Spleen (tissue), 13 donors: Measurements from ENCODE around the gene GOLGA8R. TPM values are rescaled to one million over a fixed set of nuclear protein-coding genes. Genes with fewer than 3 reads are reported as not detected.
"Not testable (repeated sequence)": the region's sequence is repeated elsewhere in the genome, so short reads cannot be mapped to it uniquely, and the experiment has no call there.

ENCODE experiments used
- DNase-seq: peaks from one replicate; pipeline ENCODE4 v3.0.0-alpha.2; 2020
- H3K27ac ChIP-seq, 8 donors: fragments of 200-600 bp; sonication (generic) in 7 of 8; 1 replicate in 4 of 8; 2 replicates in 4 of 8; pipeline versions ENCODE4 v1.5.0 to v1.8.0; 2016 to 2021; ENCODE audit warnings: inconsistent platforms in 4 of 8, mild to moderate bottlenecking in 4 of 8, moderate library complexity in 1 of 8
- H3K27me3 ChIP-seq, 7 donors: fragments of 200-600 bp; sonication (generic) in 6 of 7; replicated peaks in 1 of 7; 1 replicate in 4 of 7; 2 replicates in 3 of 7; pipeline versions ENCODE4 v1.5.0 to v1.8.0; 2016 to 2021; ENCODE audit warnings: inconsistent platforms in 3 of 7, mild to moderate bottlenecking in 1 of 7
- H3K36me3 ChIP-seq, 6 donors: fragments of 200-600 bp; sonication (generic) in 5 of 6; 1 replicate in 4 of 6; 2 replicates in 2 of 6; pipeline versions ENCODE4 v1.5.0 to v1.8.0; 2016 to 2021; ENCODE audit warnings: inconsistent platforms in 2 of 6
- H3K4me1 ChIP-seq, 6 donors: fragments of 200-600 bp; sonication (generic) in 5 of 6; 1 replicate in 3 of 6; 2 replicates in 3 of 6; pipeline versions ENCODE4 v1.5.0 to v1.8.0; 2016 to 2021; ENCODE audit warnings: inconsistent platforms in 3 of 6
- H3K4me3 ChIP-seq, 8 donors: fragments of 200-600 bp; sonication (generic) in 7 of 8; 1 replicate in 4 of 8; 2 replicates in 4 of 8; pipeline versions ENCODE4 v1.5.0 to v1.8.0; 2016 to 2021; ENCODE audit warnings: inconsistent platforms in 4 of 8, mild to moderate bottlenecking in 4 of 8, moderate library complexity in 2 of 8
- H3K9me3 ChIP-seq, 8 donors: fragments of 200-600 bp; sonication (generic) in 7 of 8; 1 replicate in 4 of 8; 2 replicates in 4 of 8; pipeline versions ENCODE4 v1.5.0 to v1.8.0; 2016 to 2021; ENCODE audit warnings: inconsistent platforms in 4 of 8
- WGBS, 5 donors: extraction: QIAGEN DNeasy Blood & Tissue Kit in 3 of 5; methylation state at CpG; one replicate each; pipeline versions ENCODE4 v1.1.5 to v1.1.7; 2013 to 2018; 5-methylcytosine and 5-hydroxymethylcytosine counted together
- intact Hi-C: fragments of 100-400 bp; cut with DNase I; formaldehyde crosslinking; loops from one replicate; pipeline ENCODE4 v1.15.0; 2023; ENCODE audit warnings: low total_unique reads
- long read RNA-seq, 2 donors: transcript quantifications; one replicate each; lab custom pipeline, GENCODE V29; 2026
- polyA plus RNA-seq, 3 donors: library from polyadenylated mRNA; stranded (reverse); fragments of 200-250 nt; gene quantifications; one replicate each; pipeline ENCODE4 v1.2.1, GENCODE V29; 2013
- total RNA-seq, 7 donors: library from RNA; depleted of rRNA in 3 of 7; stranded (reverse); fragments of >200 nt in 3 of 7; fragmentation: NEBNext Ultra II Directional in 4 of 7; extraction: Animal tissue kit (Norgen Biotek cat#: 25700) in 4 of 7; gene quantifications; one replicate each; pipeline versions ENCODE4 v1.1.0 to v1.2.1, GENCODE V29; 2016 to 2021
- donor health status: healthy with polysubstance abuse.
- donor health status: DM: no; HTN: no; CAD: no; lungs with moderate emphysema.
- donor health status: DM: no; HTN: no; CAD: no.
- donor health status: Bipolar disorder and iron deficiency.
- donor health status: healthy.
- donor health status: DM: no; HTN: no; CAD: no.
- donor health status: DM: yes; HTN: yes; CAD: no.

The GOLGA8R gene
- total RNA-seq (1 to 10 TPM; 3.3 to 8.9 (median 6.4) TPM), polyA plus RNA-seq (1 to 10 TPM in 1 of 3 donors, under 1 TPM in 2; 0.21 to 1.2 (median 0.57) TPM)
- long read RNA-seq, donor 1, partial matches to known transcripts = 0 of 1 reads
- long read RNA-seq, donor 1, other reads (novel, unspliced or antisense) = 0 of 1 reads
- long read RNA-seq, donor 2, partial matches to known transcripts = 0 of 1 reads
- long read RNA-seq, donor 2, other reads (novel, unspliced or antisense) = 0 of 1 reads

DNA sequence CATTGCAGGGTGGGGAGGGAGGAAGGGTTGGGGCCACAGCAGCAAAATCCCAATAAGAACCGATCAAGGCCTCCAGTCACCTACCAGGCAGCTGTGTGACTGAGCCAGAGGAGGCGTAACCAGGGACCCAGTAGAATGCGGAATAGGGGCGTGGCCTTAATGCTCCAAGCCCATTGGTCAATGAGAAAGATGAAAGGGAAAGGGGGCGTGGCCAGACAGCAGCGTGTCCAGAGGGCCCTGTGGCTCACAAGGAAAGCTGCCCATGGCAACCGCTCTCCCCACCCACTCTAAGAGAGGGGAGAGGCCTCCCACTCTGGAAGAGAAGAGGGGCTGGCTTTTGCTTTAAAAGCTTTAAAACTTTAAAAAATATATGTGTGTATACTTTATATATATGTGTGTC is at the start of gene GOLGA8R:
Gene GOLGA8R (minus strand): TSS at position 101 of the 400 bp plus-strand sequence. CDS start 98 bp downstream, at position 3.
- 100% methylated on average over 4 of the region's 7 CpGs; no CpG with 5 or more reads in 4 of the 5 donors for WGBS, 5 donors
- H3K9me3 ChIP-seq, H3K4me1 ChIP-seq, DNase-seq, H3K27ac ChIP-seq, H3K4me3 ChIP-seq, H3K27me3 ChIP-seq, intact Hi-C loops, H3K36me3 ChIP-seq: not testable (repeated sequence)

DNA sequence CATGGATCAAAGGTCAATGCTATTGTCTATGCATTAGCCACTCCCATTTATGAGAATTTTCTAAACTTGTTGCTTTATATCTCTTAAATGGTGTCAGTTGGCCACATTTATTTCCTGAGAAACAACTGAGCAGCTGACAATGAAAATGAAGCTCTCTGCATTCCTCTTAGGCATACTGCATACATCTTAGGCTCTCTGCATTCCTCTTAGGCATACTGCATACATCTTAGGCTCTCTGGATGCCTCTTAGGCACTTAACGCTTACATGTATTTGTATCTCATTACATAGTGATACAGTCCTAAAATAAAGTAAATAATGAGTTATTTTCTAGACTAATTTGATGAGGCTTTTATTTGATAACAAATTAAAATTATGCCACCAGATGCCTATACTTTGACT is 49.8 kb upstream of the GOLGA8R start:
- H3K9me3 ChIP-seq = not testable (repeated sequence)
- no CpG with 5 or more reads among the region's 1 CpG for WGBS, 5 donors

DNA sequence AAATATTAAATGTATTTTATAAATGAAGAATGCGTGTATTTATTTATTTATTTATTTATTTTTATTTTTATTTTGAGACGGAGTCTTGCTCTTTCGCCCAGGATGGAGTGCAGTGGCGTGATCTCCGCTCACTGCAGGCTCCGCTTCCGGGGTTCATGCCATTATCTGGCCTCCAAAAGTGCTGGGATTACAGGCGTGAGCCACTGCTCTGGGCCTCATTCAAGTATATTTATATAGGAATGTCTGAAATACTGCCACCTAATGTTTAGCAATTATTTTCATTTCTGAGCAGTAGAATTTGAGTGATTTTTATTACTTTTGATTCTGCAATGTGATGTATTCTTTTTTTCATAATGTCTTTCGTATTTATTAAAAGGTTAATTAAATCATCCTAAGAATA is 48.1 kb upstream of the GOLGA8R start:
- H3K36me3 ChIP-seq, H3K27me3 ChIP-seq, intact Hi-C loops, H3K4me1 ChIP-seq, H3K9me3 ChIP-seq, H3K4me3 ChIP-seq, H3K27ac ChIP-seq, DNase-seq: not testable (repeated sequence)
- WGBS, 5 donors = no CpG with 5 or more reads among the region's 9 CpGs

More for the DNA sequence above, 49.8 kb upstream of the GOLGA8R start:
- H3K27ac ChIP-seq, DNase-seq, H3K4me3 ChIP-seq, H3K36me3 ChIP-seq, H3K27me3 ChIP-seq, intact Hi-C loops, H3K4me1 ChIP-seq: not testable (repeated sequence)

GRCh38 chr15:30452702-30453101 is 38.6 kb upstream of the GOLGA8R start:
- H3K9me3 ChIP-seq, H3K4me3 ChIP-seq, H3K4me1 ChIP-seq, H3K27me3 ChIP-seq, H3K36me3 ChIP-seq, intact Hi-C loops, DNase-seq, H3K27ac ChIP-seq: not testable (repeated sequence)

DNA sequence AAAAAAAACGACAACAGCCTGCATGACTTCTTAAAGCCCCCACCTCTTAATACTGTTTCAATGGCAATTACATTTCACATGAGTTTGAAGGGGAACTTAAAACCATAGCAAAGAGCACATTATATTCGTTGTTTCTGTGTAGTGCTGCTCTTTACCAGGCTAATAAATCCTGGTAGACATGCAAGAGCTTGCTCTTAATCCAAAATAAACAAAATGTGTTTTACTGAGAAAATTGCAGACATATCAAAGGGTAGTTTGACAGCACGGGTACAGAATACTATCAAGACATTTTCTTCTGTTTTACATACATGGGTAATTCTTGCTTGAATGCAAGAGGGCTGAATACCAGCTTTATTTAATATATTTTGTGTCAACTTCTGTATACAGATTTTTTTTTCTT is 24.3 kb upstream of the GOLGA8R start:
- H3K4me1 ChIP-seq, intact Hi-C loops, H3K27me3 ChIP-seq, H3K4me3 ChIP-seq, DNase-seq, H3K9me3 ChIP-seq, H3K36me3 ChIP-seq, H3K27ac ChIP-seq: not testable (repeated sequence)
- WGBS, 5 donors = 25 to 64% (median 44%) methylated on average over 1 to 2 of the region's 3 CpGs

GRCh38 chr15:30435878-30436277 is 21.8 kb upstream of the GOLGA8R start:
- intact Hi-C loops, H3K36me3 ChIP-seq, H3K4me1 ChIP-seq, H3K27me3 ChIP-seq, H3K9me3 ChIP-seq, DNase-seq, H3K27ac ChIP-seq, H3K4me3 ChIP-seq: not testable (repeated sequence)
- WGBS, 5 donors = 82 to 100% (median 88%) methylated on average over 3 to 4 of the region's 5 CpGs

DNA sequence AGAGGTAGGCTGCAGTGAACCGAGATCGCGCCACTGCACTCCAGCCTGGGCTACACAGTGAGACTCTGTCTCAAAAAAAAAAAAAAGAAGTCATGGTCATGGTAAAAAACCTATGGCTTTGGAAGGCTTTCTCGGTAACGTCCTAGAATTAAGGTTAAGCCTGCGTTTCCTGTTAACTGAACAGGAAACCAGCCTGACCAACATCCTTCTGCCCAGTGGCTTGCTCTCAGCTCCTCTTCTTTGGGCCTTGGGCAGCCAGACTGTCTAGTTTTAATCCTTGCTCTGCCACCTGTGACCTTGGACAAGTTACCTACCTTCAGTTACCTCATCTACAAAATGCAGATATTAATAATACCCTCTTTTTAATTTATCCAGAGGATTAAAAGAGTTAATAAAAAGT is 6.7 kb upstream of the GOLGA8R start:
- H3K27me3 ChIP-seq, intact Hi-C loops, H3K4me1 ChIP-seq, DNase-seq, H3K4me3 ChIP-seq, H3K36me3 ChIP-seq, H3K27ac ChIP-seq, H3K9me3 ChIP-seq: not testable (repeated sequence)
- 11 to 34% (median 27%) methylated on average over 4 to 6 of the region's 6 CpGs for WGBS, 5 donors

GRCh38 chr15:30407636-30408035 is 6.4 kb downstream of the GOLGA8R start:
- H3K27me3 ChIP-seq, H3K4me3 ChIP-seq, H3K9me3 ChIP-seq, H3K4me1 ChIP-seq, H3K36me3 ChIP-seq, H3K27ac ChIP-seq, intact Hi-C loops: not testable (repeated sequence)
- 85 to 94% (median 86%) methylated on average over 4 to 5 of the region's 6 CpGs for WGBS, 5 donors
- peak; percentile 48 for DNase-seq
